GM18511 (cell line): ENCODE data around the gene MEAK7.

ENCODE experiments used
- ATAC-seq: cut with Tn5 transposase; IDR thresholded peaks from one replicate; pipeline ENCODE4 v1.9.1; 2021; ENCODE audit warnings: mild to moderate bottlenecking, moderate library complexity; ENCODE audit not compliant: unreplicated experiment

Gene MEAK7

GRCh38 chr16:84471966-84472365, 32.5 kb downstream of the MEAK7 start:
- no peak for ATAC-seq

GRCh38 chr16:84471316-84471715, 33.1 kb downstream of the MEAK7 start:
- no peak for ATAC-seq

GRCh38 chr16:84467709-84468108, 36.8 kb downstream of the MEAK7 start:
- no peak for ATAC-seq

- ATAC-seq = no peak
Observed at GRCh38 chr16:84467256-84467655, 37.2 kb downstream of the MEAK7 start.

- no peak for ATAC-seq
Observed at GRCh38 chr16:84466692-84467091, 37.8 kb downstream of the MEAK7 start.

- ATAC-seq = no peak
Observed at GRCh38 chr16:84465154-84465553, 39.3 kb downstream of the MEAK7 start.

- no peak for ATAC-seq
Observed at GRCh38 chr16:84464116-84464515, 40.3 kb downstream of the MEAK7 start.

- ATAC-seq = no peak
Observed at GRCh38 chr16:84463221-84463620, 41.2 kb downstream of the MEAK7 start.

GRCh38 chr16:84462296-84463210, 41.9 kb downstream of the MEAK7 start:
- no peak for ATAC-seq

- no peak for ATAC-seq
Observed at GRCh38 chr16:84461413-84462295, 42.8 kb downstream of the MEAK7 start.

- ATAC-seq = no peak
Observed at GRCh38 chr16:84461029-84461412, 43.4 kb downstream of the MEAK7 start.

GRCh38 chr16:84460406-84461028, 43.9 kb downstream of the MEAK7 start:
- ATAC-seq = no peak

GRCh38 chr16:84459941-84460405, 44.5 kb downstream of the MEAK7 start:
- no peak for ATAC-seq

- ATAC-seq = no peak
Observed at GRCh38 chr16:84459533-84459894, 44.9 kb downstream of the MEAK7 start.

- ATAC-seq = no peak
Observed at GRCh38 chr16:84458606-84459532, 45.6 kb downstream of the MEAK7 start.

GRCh38 chr16:84455031-84455430, 49.4 kb downstream of the MEAK7 start:
- ATAC-seq = no peak
